ENCODE data around the gene SLIT1.
A peak's percentile ranks its signal among the peaks of the same experiment; 100 is the strongest.

SLIT1 gene

GRCh38 chr10:97066877-97067555 lies 118.7 kb downstream of the SLIT1 start:
- DNase-seq, result no peak

GRCh38 chr10:97065686-97066660 lies 119.8 kb downstream of the SLIT1 start:
- DNase-seq, result peak in 1 of 56 donors; percentile 16

GRCh38 chr10:97065128-97065527 lies 120.6 kb downstream of the SLIT1 start:
- peak in 1 of 56 donors; percentile 43 for DNase-seq

GRCh38 chr10:97063983-97064837 lies 121.5 kb downstream of the SLIT1 start:
- DNase-seq, result no peak

GRCh38 chr10:97063271-97063982 lies 122.3 kb downstream of the SLIT1 start:
- no peak for DNase-seq

GRCh38 chr10:97062456-97062855 lies 123.3 kb downstream of the SLIT1 start:
- DNase-seq, result no peak

GRCh38 chr10:97062046-97062445 lies 123.7 kb downstream of the SLIT1 start:
- DNase-seq, result no peak

- no peak for DNase-seq
Measured at GRCh38 chr10:97061423-97061822, 124.3 kb downstream of the SLIT1 start.

- DNase-seq, result no peak
Measured at GRCh38 chr10:97060441-97061084, 125.2 kb downstream of the SLIT1 start.

- DNase-seq, result peak in 2 of 56 donors; percentile 33 to 41
Measured at GRCh38 chr10:97059872-97060205, 125.9 kb downstream of the SLIT1 start.

GRCh38 chr10:97059006-97059871 lies 126.5 kb downstream of the SLIT1 start:
- DNase-seq, result peak in 47 of 56 donors; percentile 6 to 84 (median 51)

- DNase-seq, result peak in 4 of 56 donors; percentile 23 to 38 (median 29)
Measured at GRCh38 chr10:97058521-97058920, 127.2 kb downstream of the SLIT1 start.

- no peak for DNase-seq
Measured at GRCh38 chr10:97057491-97058235, 128.1 kb downstream of the SLIT1 start.

- DNase-seq, result no peak
Measured at GRCh38 chr10:97056003-97056630, 129.6 kb downstream of the SLIT1 start.

- DNase-seq, result no peak
Measured at GRCh38 chr10:97053276-97053675, 132.5 kb downstream of the SLIT1 start.

- no peak for DNase-seq
Measured at GRCh38 chr10:97050956-97051496, 134.7 kb downstream of the SLIT1 start.

GRCh38 chr10:97050205-97050745 lies 135.5 kb downstream of the SLIT1 start:
- DNase-seq, result no peak
